Measurements from ENCODE around the gene NPDC1. TPM values are rescaled to one million over a fixed set of nuclear protein-coding genes. Genes with fewer than 3 reads are reported as not detected.

Gene NPDC1
- total RNA-seq, 1 donor from 2014 or later, result 124 TPM

DNA sequence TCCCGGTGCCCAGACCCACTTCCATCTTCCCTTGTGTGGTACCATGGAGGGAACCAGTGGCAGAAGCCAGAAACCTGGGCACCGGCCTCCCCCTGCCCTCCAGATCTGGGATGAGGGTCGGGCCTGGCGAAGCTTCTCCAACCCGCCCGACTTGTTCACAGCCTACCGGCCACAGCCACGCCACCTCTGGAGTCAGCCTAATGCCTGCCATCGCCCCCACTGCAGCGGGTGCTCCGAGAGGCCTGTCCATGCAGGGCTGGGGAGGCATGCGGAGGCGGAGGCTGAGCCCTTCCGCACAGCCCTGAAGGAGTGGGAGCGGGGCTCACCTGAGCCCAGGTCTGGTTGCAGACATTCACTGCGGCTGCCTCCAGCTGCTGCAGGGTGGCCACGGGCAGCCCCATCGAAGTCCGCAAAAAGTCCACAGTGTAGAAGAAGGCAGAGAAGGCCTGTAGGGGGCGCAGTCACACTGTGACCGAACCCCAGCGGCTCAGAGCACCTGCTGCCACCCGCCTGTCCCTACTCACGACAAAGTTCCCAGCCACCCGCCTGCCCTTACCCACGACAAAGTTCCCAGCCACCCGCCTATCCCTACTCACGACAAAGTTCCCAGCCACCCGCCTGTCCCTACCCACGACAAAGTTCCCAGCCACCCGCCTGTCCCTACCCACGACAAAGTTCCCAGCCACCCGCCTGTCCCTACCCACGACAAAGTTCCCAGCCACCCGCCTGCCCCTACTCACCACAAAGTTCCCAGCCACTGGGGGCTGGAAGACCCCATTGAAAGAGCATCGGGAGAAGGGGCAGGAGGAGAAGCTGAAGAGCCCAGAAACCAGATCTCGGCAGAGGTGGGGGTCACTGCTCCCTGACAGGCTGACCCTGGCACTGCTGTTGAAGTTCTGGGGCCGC lies 3.8 kb upstream of the NPDC1 start:
- peak; percentile 48 for TF ChIP-seq CTCF (IDR thresholded peaks at IDR 0.05)
- no peak for DNase-seq
- Histone ChIP-seq H3K36me3 (no peaks in the 10 kb centered on the region), H3K4me3 (no peak overlapping the region), H3K9me3 (no peaks in the 10 kb centered on the region), H3K4me1 (peaks cover 34% of the 10 kb centered on the region), H3K27ac (no peak overlapping the region), H3K27me3 (ENCODE audit: low read depth) (peaks cover 90% of the 10 kb centered on the region)
- peak; percentile 23 to 52 for ATAC-seq
- intact Hi-C loops (cut with DNase I), result no loop called here

GRCh38 chr9:137048655-137049543 lies 2.9 kb upstream of the NPDC1 start:
- DNase-seq (no peak), ATAC-seq (no peak)
- H3K27ac ChIP-seq, result no peak overlapping the region
- H3K9me3 ChIP-seq, result no peaks in the 10 kb centered on the region
- H3K4me3 ChIP-seq, result no peak overlapping the region
- TF ChIP-seq CTCF (IDR thresholded peaks at IDR 0.05), result no peak
- H3K4me1 ChIP-seq, result peaks cover 34% of the 10 kb centered on the region
- H3K36me3 ChIP-seq, result no peaks in the 10 kb centered on the region
- intact Hi-C loops (cut with DNase I), result no loop called here
- peaks cover 90% of the 10 kb centered on the region for H3K27me3 ChIP-seq (ENCODE audit: low read depth)

DNA sequence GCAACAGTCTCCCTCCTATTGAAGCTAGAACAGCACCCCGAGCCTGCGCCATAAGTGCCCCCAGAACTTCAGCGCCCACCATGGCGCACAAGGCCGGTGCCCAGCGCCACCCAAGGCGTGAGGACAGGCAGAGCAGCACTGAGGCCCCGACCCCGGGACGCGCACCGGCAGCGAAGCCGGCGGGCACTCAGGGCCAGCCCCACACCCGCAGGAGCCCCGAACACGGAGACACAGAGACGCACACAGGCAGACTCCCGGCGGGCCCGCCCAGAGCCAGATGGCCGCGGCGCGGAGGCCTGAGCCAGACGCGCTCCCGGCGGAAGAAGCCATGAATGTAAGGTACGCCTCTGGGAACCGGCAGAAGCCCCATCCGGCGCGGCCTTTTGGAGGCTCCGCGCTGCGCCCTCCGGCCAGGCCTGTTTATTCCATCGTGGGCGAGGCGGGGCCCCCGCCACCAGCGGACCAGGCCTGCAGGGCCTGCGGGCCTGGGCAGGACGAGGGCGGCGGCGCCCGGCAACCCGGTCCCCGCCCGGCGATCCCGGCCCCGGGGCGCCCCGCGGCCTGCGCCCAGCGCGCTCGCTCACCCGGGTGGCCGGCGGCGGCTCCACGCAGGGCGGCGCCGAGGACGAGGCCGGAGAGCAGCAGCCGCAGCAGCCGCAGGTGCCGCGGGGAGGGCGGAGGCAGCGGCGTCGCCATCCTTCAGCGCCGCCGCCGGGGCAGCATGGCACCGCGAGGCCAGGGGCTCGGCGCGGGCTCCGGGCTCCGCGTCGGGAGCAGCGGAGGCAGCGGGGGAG lies 486 bp downstream of the NPDC1 start:
- Histone ChIP-seq H3K36me3 (no peaks in the 10 kb centered on the region), H3K4me3 (peak overlapping the region; percentile 67), H3K27ac (peak overlapping the region; percentile 78), H3K27me3 (ENCODE audit: low read depth) (peaks cover 66% of the 10 kb centered on the region), H3K4me1 (peaks cover 44% of the 10 kb centered on the region), H3K9me3 (no peaks in the 10 kb centered on the region)
- TF ChIP-seq CTCF (IDR thresholded peaks at IDR 0.05), result no peak
- ATAC-seq (peak in 1 of 2 donors; percentile 2), DNase-seq (no peak)
- intact Hi-C loops (cut with DNase I), result no loop called here

DNA sequence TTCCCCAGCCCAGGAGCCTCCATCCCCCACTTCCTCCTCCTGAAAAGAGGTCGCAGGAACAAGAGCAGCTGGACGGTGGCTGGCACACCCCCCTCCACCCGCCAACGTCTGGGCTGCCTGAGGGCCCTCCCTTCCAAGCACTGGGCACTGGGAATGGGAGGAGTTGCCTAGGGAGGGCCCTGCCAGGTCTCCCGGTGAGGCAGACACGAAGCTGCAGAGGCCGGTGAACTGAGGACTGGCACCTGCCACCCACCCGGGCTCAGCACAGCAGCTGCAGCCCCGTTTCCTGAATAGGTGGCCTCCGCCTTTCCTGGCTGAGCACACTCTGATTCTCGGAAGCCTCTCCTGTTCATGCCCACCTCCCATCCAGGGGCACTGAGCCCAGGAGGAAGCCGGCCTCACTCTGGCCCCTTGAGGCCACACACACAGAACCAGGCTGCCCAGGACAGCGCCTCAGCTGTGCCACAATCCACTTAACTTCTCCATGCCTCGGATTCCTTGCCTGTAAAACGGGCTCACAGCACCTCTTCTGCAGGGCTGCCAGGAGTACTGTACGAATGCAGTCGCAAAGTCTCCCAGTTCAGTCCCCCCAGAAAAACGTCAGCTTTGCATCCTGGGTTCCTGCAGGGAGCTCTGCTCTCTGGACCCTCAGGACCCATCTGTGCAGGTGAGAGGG lies 1.3 kb downstream of the NPDC1 start:
- H3K36me3 ChIP-seq, result peaks cover 3% of the 10 kb centered on the region
- no peaks in the 10 kb centered on the region for H3K9me3 ChIP-seq
- DNase-seq (no peak), ATAC-seq (peak in 1 of 2 donors; percentile 21)
- H3K27me3 ChIP-seq (ENCODE audit: low read depth), result peaks cover 61% of the 10 kb centered on the region
- TF ChIP-seq CTCF (IDR thresholded peaks at IDR 0.05), result no peak
- H3K27ac ChIP-seq, result peak overlapping the region; percentile 78
- intact Hi-C loops (cut with DNase I), result no loop called here
- peaks cover 45% of the 10 kb centered on the region for H3K4me1 ChIP-seq
- H3K4me3 ChIP-seq, result peak overlapping the region; percentile 67
